Fibroblast of lung (primary cell): Measurements from ENCODE around the gene APBA2.

ENCODE experiments used
- EZH2 ChIP-seq: IDR thresholded peaks from 2 replicates; pipeline ENCODE4 v1.5.1; 2012; ENCODE audit warnings: low read length, control low read depth, mild to moderate bottlenecking; ENCODE audit errors: missing control alignments
- TF ChIP-seq, protein P1 (sequence below), 2 donors: IDR thresholded peaks in 1 of 2; conservative IDR thresholded peaks in 1 of 2; 1 replicate in 1 of 2; 2 replicates in 1 of 2; pipeline ENCODE4 v1.5.1; 2011 to 2012; ENCODE audit warnings: low read length in 2 of 2, control low read depth in 1 of 2, inconsistent platforms in 1 of 2, low read depth in 1 of 2, mild to moderate bottlenecking in 1 of 2

DNA sequence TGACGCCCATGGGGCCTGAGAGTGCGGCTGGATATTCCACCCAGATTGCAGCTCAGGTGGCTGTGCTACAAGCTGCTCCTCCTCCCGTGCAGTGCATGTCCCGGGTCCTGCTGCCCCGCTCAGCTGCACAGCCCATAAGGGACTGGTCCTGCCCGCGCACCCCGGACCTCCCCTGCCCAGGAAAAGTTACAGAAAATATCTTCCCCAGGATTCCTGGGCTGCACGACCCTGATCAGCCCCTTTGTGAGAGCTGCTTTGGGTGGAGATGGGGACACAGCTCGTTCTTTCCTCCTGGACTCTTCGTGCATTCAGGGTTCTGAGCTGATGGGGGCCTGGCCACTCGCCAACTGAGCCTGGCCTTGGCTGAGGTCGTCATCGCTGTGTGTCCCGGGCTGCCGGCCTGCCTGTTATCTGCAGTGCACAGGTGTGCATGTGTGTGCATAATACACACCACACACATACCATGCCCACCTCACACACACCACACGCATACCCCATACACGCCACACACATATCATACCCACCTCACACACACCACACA is 28.8 kb downstream of the APBA2 start:
- TF ChIP-seq, protein P1, sequence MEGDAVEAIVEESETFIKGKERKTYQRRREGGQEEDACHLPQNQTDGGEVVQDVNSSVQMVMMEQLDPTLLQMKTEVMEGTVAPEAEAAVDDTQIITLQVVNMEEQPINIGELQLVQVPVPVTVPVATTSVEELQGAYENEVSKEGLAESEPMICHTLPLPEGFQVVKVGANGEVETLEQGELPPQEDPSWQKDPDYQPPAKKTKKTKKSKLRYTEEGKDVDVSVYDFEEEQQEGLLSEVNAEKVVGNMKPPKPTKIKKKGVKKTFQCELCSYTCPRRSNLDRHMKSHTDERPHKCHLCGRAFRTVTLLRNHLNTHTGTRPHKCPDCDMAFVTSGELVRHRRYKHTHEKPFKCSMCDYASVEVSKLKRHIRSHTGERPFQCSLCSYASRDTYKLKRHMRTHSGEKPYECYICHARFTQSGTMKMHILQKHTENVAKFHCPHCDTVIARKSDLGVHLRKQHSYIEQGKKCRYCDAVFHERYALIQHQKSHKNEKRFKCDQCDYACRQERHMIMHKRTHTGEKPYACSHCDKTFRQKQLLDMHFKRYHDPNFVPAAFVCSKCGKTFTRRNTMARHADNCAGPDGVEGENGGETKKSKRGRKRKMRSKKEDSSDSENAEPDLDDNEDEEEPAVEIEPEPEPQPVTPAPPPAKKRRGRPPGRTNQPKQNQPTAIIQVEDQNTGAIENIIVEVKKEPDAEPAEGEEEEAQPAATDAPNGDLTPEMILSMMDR (conservative IDR thresholded peaks at IDR 0.05 in 1 of 2, IDR thresholded peaks at IDR 0.05 in 1 of 2; ENCODE audit: low read depth in 1 of 2, low read length in 2 of 2), result no peak
- no peak for TF ChIP-seq EZH2
